Activated T-helper 1 cell treated with Interleukin-2 at 50 U/mL for 16 hours (primary cell): ENCODE results near the gene DCUN1D3.

Experiments
- DNase-seq: peaks from one replicate; pipeline ENCODE4 v3.0.0-alpha.2; 2020; ENCODE audit warnings: low read depth

Gene DCUN1D3

GRCh38 chr16:20918486-20919239 lies 18.5 kb upstream of the DCUN1D3 start:
- no peak for DNase-seq

- no peak for DNase-seq
These were observed 16.8 kb upstream of the DCUN1D3 start for GRCh38 chr16:20916942-20917341.

GRCh38 chr16:20916289-20916688 lies 16.1 kb upstream of the DCUN1D3 start:
- no peak for DNase-seq

- no peak for DNase-seq
These were observed 11.2 kb upstream of the DCUN1D3 start for GRCh38 chr16:20911361-20911760.

GRCh38 chr16:20910781-20911321 lies 10.7 kb upstream of the DCUN1D3 start:
- no peak for DNase-seq

- no peak for DNase-seq
These were observed 6.4 kb upstream of the DCUN1D3 start for GRCh38 chr16:20906341-20907255.

GRCh38 chr16:20905576-20905975 lies 5.4 kb upstream of the DCUN1D3 start:
- no peak for DNase-seq

- no peak for DNase-seq
These were observed 4.4 kb upstream of the DCUN1D3 start for GRCh38 chr16:20904507-20905081.

GRCh38 chr16:20903899-20904506 lies 3.8 kb upstream of the DCUN1D3 start:
- DNase-seq: no peak

GRCh38 chr16:20903116-20903898 lies 3.1 kb upstream of the DCUN1D3 start:
- no peak for DNase-seq

GRCh38 chr16:20902426-20902825 lies 2.3 kb upstream of the DCUN1D3 start:
- no peak for DNase-seq

GRCh38 chr16:20901436-20902112 lies 1.4 kb upstream of the DCUN1D3 start:
- DNase-seq: no peak

- DNase-seq: no peak
These were observed 894 bp upstream of the DCUN1D3 start for GRCh38 chr16:20901068-20901435.

- no peak for DNase-seq
These were observed 470 bp downstream of the DCUN1D3 start for GRCh38 chr16:20899477-20900298.

GRCh38 chr16:20899071-20899470 lies 1.1 kb downstream of the DCUN1D3 start:
- no peak for DNase-seq

- no peak for DNase-seq
These were observed 2.2 kb downstream of the DCUN1D3 start for GRCh38 chr16:20897922-20898321.

- DNase-seq: no peak
These were observed 2.8 kb downstream of the DCUN1D3 start for GRCh38 chr16:20897253-20897897.

GRCh38 chr16:20894388-20894787 lies 5.8 kb downstream of the DCUN1D3 start:
- DNase-seq: no peak

- no peak for DNase-seq
These were observed 10.4 kb downstream of the DCUN1D3 start for GRCh38 chr16:20889625-20890275.
